ENCODE measurements around the gene IRF2.

Gene IRF2

GRCh38 chr4:184474263-184475095 is at the start of gene IRF2:
TSS of gene IRF2 (minus strand) at chr4:184474550. CDS start at chr4:184429064, 45,486 bp downstream.
- Histone ChIP-seq H3K36me3 (ENCODE audit: insufficient read depth, low read length) (no peaks in the 10 kb centered on the region; the same call in 1 of the 2 replicates), H2AFZ (ENCODE audit: low read depth, low read length) (peak within 1 kb of the TSS; percentile 85), H3K27ac (ENCODE audit: low read length) (peak within 1 kb of the TSS; percentile 98), H3K4me2 (ENCODE audit: insufficient read depth, low read length) (peak within 1 kb of the TSS; percentile 100), H4K20me1 (ENCODE audit: insufficient read depth, low read length) (peaks cover 11% of the 10 kb centered on the region), H3K9me3 (ENCODE audit: insufficient read depth, low read length, severe bottlenecking) (no peaks in the 10 kb centered on the region), H3K9ac (ENCODE audit: low read depth, low read length) (peak within 1 kb of the TSS; percentile 97), H3K4me1 (ENCODE audit: insufficient read depth, low read length) (peaks cover 38% of the 10 kb centered on the region), H3K27me3 (ENCODE audit: insufficient read depth, low read length, poor library complexity) (no peaks in the 10 kb centered on the region), H3K4me3 (ENCODE audit: low read depth in 1 of 2, low read length in 2 of 2) (peak within 1 kb of the TSS; percentile 79 to 81), H3K79me2 (ENCODE audit: insufficient read depth, low read length) (peaks cover 62% of the 10 kb centered on the region)
- peak; percentile 98 for DNase-seq
- TF ChIP-seq CTCF (IDR thresholded peaks at IDR 0.05; ENCODE audit: borderline replicate concordance, extremely low read depth, low read length, poor library complexity, severe bottlenecking) (no peak), EZH2 (IDR thresholded peaks at IDR 0.05; ENCODE audit: borderline replicate concordance, low read depth, low read length, severe bottlenecking) (no peak)
- peak; percentile 79 for ATAC-seq (ENCODE audit: insufficient read depth, low read depth)

DNA sequence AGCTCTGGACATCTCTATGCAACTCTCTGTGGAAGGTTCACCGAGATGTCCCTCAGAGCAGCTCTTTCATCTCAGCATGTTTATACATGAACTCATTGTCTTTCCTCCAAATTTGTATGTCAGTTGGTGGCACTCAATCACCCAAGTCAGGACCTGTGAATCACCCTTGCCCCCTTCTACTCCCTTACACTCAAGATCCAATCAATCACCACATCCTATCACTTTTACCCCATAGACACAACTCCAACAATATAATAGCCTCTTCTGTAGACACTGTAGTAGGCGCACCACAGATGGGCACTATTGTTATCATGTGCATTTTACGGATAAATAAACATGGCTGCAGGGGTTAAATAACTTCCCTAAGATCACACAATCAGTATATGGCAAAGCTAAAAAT is 41.3 kb upstream of the IRF2 start:
- ATAC-seq (ENCODE audit: insufficient read depth, low read depth) (no peak), DNase-seq (no peak)
- H3K79me2 ChIP-seq (ENCODE audit: insufficient read depth, low read length), result no peaks in the 10 kb centered on the region
- H3K4me1 ChIP-seq (ENCODE audit: insufficient read depth, low read length), result no peaks in the 10 kb centered on the region
- H2AFZ ChIP-seq (ENCODE audit: low read depth, low read length), result no peak overlapping the region
- no peak overlapping the region for H3K27ac ChIP-seq (ENCODE audit: low read length)
- no peaks in the 10 kb centered on the region for H3K36me3 ChIP-seq (ENCODE audit: insufficient read depth, low read length)
- H3K27me3 ChIP-seq (ENCODE audit: insufficient read depth, low read length, poor library complexity), result no peaks in the 10 kb centered on the region
- H4K20me1 ChIP-seq (ENCODE audit: insufficient read depth, low read length), result no peaks in the 10 kb centered on the region
- no peak overlapping the region for H3K4me2 ChIP-seq (ENCODE audit: insufficient read depth, low read length)
- H3K9ac ChIP-seq (ENCODE audit: low read depth, low read length), result no peak overlapping the region
- H3K9me3 ChIP-seq (ENCODE audit: insufficient read depth, low read length, severe bottlenecking), result no peaks in the 10 kb centered on the region
- H3K4me3 ChIP-seq (ENCODE audit: low read depth in 1 of 2, low read length in 2 of 2), result no peak overlapping the region
- TF ChIP-seq CTCF (IDR thresholded peaks at IDR 0.05; ENCODE audit: borderline replicate concordance, extremely low read depth, low read length, poor library complexity, severe bottlenecking) (no peak), EZH2 (IDR thresholded peaks at IDR 0.05; ENCODE audit: borderline replicate concordance, low read depth, low read length, severe bottlenecking) (no peak)

DNA sequence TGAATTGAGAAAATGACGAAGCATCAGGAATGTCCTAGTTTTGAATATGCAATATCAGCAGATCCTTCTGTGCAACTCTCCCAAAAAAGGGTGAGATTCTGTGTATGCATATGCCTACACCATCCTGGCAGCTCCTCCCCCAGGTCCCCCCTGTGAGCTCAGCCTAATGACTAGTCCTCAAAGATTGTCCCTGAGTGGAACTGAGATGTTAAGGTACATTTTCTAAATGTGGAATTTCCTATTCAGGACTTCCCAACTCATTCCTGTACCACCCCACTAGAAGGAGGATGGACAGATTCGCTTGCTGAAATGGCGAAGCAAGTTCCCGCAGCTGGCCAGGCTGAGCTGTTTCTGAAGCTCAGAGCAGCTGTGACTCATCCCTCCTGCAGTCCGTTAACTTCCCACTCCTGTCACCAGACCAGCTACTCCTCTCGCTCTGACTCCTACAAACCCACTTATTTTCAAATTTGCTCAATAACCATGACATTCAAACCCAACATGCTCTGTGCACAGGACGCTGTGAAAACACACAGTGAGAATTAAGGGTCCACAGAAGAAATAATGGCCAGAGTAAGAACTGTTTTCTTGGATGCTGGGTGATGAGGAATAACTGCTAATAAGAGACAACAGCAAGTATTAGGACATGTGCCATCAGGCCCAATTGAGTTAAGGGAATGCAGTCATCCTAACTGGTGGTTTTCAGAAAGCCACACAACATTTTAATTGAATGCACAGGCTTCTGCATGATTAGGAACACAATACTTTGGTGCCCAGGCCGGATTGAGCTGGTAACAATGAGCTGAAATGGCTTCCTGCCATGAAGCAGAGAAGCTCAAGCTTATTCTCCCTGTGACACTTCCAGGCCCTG is 40.0 kb upstream of the IRF2 start:
- Histone ChIP-seq H3K79me2 (ENCODE audit: insufficient read depth, low read length) (no peaks in the 10 kb centered on the region), H3K36me3 (ENCODE audit: insufficient read depth, low read length) (no peaks in the 10 kb centered on the region), H3K4me3 (ENCODE audit: low read depth in 1 of 2, low read length in 2 of 2) (no peak overlapping the region), H4K20me1 (ENCODE audit: insufficient read depth, low read length) (no peaks in the 10 kb centered on the region), H3K27ac (ENCODE audit: low read length) (no peak overlapping the region), H3K9ac (ENCODE audit: low read depth, low read length) (no peak overlapping the region), H3K27me3 (ENCODE audit: insufficient read depth, low read length, poor library complexity) (no peaks in the 10 kb centered on the region), H3K4me2 (ENCODE audit: insufficient read depth, low read length) (no peak overlapping the region), H3K4me1 (ENCODE audit: insufficient read depth, low read length) (no peaks in the 10 kb centered on the region), H3K9me3 (ENCODE audit: insufficient read depth, low read length, severe bottlenecking) (no peaks in the 10 kb centered on the region), H2AFZ (ENCODE audit: low read depth, low read length) (no peak overlapping the region)
- no peak for DNase-seq
- TF ChIP-seq EZH2 (IDR thresholded peaks at IDR 0.05; ENCODE audit: borderline replicate concordance, low read depth, low read length, severe bottlenecking) (no peak), CTCF (IDR thresholded peaks at IDR 0.05; ENCODE audit: borderline replicate concordance, extremely low read depth, low read length, poor library complexity, severe bottlenecking) (no peak)
- no peak for ATAC-seq (ENCODE audit: insufficient read depth, low read depth)

Data from DND-41 (cell line).